Fibroblast of skin of abdomen (primary cell): Measurements from ENCODE around the gene EXTL1. TPM values are rescaled to one million over a fixed set of nuclear protein-coding genes. Genes with fewer than 3 reads are reported as not detected.
"Not testable (repeated sequence)": the region's sequence is repeated elsewhere in the genome, so short reads cannot be mapped to it uniquely, and the experiment has no call there.

Source experiments
- DNase-seq: peaks from one replicate; pipeline ENCODE4 v3.0.0-alpha.2; 2013
- polyA plus RNA-seq, 2 experiments: library from polyadenylated mRNA; unstranded; fragments of 120-200 nt; gene quantifications; one replicate each; pipeline ENCODE4 v1.2.1, GENCODE V29; 2013; ENCODE audit not compliant: insufficient read length in 2 of 2

Gene EXTL1, protein sequence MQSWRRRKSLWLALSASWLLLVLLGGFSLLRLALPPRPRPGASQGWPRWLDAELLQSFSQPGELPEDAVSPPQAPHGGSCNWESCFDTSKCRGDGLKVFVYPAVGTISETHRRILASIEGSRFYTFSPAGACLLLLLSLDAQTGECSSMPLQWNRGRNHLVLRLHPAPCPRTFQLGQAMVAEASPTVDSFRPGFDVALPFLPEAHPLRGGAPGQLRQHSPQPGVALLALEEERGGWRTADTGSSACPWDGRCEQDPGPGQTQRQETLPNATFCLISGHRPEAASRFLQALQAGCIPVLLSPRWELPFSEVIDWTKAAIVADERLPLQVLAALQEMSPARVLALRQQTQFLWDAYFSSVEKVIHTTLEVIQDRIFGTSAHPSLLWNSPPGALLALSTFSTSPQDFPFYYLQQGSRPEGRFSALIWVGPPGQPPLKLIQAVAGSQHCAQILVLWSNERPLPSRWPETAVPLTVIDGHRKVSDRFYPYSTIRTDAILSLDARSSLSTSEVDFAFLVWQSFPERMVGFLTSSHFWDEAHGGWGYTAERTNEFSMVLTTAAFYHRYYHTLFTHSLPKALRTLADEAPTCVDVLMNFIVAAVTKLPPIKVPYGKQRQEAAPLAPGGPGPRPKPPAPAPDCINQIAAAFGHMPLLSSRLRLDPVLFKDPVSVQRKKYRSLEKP
- 7.4 TPM for polyA plus RNA-seq (2013, experiment 1 of 2; ENCODE audit: insufficient read length)
- polyA plus RNA-seq (2013, experiment 2 of 2; ENCODE audit: insufficient read length) = 7.9 TPM

DNA sequence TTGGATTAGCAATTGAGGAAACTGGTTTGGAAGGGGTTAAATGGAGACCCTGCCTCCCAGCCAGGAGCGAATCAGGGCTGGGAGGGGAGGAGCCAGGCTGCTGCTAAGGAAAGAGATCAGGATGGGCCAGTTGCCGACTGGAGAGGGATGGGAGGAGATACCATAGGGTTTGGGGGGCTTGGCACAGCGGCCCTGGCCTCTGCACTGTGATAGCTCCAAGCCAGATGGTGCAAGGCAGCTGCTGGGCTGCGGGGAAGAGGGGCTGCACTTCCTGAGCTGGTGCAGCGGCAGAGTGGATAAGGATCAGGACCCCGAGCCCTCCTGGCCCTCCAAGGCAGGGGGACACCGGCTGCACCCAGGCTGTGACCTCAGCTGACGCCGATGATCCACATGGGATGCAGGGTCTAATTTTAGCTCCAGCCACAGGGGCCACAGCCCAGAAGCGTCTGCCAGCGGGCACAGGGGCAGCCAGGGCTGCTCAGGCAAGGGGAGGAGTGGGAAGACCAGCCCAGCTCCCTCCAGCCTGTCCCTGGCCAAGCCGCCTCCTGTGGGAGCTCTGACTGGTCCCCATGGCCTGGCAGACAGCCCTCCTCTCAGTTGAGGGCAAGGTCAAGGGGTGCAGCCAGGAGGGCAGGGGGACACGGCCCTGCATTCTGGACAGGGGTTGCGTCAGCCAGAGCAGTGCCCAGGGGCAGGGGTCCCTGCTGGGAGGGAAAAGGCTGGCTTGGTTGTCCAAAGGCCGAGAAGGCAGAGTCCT, at the start of gene EXTL1:
Gene EXTL1 (plus strand): TSS at position 129 of the 757 bp plus-strand sequence. CDS start 872 bp downstream, outside the sequence.
- peak; percentile 70 for DNase-seq

DNA sequence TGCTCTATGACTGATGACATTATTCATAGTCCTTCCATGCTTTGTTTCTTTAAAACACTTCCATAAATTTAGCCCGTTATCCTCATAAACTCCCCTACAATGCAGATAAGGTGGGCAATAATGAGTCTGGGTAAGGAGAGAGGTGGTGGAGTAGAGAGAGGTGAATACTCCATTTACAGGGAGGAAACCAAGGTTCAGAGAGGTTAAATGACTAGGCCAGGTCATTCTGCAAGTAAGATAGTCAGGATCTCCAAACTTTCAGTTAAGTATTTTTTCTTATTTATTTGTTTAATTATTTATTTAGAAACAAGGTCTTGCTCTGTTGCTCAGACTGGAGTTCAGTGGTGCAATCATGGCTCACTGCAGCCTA, 49.8 kb upstream of the EXTL1 start:
- no peak for DNase-seq

DNA sequence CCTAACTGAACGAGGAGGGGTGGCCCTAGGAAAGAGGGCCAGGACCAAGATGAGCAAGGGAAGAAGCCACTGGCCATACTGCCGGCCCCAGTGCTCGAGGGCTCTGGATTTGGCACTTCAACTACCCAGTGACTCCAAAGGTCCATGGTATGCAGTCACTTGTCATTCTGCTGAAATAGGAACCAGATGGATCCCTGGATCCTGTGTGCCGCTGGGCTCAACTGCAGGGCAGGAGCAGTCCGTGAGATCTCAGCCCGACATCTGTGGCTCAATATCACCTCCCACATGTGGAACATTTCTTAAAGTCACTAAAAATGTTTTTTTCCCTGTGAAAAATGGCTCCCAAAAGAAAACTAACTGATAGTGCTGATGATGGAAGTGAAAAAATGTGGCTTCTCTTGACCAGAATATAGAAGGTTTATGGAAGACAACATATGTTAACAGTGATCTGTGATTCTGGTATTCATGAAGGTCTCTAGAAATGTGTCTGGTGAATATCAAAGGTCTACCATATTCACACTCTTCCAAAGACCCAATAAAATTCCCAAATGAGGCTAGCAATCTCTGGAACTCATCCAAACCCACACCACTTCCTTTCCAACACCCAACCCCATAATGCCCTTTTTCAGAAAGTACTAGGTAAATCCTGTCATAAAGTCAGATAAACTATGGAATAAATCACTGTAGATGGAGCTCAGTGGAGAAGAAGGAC, 47.8 kb upstream of the EXTL1 start:
- peak; percentile 58 for DNase-seq

DNA sequence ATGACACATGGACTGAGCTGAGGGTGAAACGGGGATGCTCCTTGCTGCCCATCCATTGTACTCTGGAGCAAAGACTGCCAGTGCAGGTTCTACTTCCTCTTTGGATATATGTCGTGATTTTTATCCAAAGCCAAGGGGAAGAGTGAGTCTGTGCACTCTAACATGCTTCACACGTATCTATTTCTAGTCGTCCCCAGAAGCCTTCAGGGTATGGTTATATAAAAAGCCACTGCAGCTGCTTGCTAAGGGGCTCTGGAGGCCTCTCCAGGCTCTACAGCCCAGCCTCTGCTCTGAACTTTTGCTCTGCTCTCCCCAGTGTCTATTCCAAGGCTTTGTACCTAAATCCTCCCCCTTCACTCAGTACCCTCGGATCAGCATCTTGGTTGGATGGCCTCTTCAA, 43.8 kb upstream of the EXTL1 start:
- DNase-seq = no peak

DNA sequence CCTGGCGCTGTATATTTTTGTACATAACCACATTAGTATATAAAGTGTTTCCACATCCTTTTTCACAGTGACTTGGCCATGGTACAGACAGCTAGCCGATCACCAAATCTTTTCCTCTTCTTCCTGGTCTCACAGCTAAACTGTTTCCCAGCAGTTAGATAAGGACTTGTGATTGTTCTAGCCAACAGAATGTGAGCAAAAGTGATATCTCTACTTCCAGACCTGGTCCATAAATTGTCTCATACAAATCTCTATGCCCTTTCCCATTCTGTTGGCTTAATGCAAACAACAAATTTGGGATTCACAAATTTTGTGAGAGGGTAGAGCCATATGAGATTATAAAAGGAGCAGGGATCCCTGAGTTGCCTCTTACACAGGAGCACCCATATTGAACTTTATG, 43.2 kb upstream of the EXTL1 start:
- no peak for DNase-seq

DNA sequence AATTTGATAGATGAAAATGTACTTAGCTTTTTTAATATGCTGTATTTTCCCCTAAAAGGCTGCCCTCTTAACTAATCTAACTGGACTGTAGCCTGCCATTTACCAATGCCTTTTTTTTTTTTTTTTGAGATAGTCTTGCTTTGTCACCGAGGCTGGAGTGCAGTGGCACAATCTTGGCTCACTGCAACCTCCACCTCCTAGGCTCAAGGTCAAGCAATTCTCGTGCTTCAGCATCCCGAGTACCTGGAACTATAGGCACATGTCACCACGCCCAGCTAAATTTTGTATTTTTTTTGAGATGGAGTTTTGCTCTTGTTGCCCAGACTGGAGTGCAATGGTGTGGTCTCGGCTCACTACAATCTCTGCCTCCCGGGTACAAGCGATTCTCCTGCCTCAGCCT, 42.4 kb upstream of the EXTL1 start:
- no peak for DNase-seq

DNA sequence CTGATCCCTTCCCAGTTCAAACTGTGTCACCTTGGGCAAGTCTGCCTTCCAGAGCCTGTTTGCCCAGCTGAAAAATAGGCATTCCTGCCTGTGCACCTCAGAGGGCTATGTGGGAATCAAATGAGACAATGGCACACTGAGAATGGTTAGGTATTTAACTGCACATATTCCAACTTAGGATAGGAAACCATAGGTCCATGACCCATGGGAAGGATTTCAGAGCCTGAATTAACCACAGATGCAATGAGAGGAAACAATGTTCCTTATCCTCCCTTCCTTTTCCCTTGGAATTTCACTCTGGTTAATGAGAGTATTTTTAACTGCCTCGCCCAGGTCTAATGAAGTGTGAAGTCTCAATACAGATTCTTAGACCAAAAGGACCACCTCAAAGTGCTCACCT, 36.4 kb upstream of the EXTL1 start:
- no peak for DNase-seq

DNA sequence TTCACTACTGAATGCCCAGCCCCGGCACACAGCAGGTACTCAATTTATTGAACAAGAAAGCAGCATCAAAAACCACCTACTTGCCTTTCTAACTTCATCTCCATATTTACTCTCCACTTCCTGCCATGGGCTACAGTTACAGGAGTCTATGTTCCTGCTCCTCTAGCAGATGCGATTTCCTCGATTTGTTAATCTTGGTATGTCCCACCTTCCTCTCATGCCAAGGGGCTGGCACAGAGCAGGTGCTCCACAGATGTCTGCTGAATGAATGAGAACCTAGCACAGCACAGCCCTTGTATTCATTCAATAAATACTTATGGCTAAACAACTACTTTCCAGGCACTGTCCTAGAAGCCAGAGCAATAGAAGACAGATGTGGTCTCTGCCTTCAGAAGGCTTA, 35.9 kb upstream of the EXTL1 start:
- DNase-seq = no peak

DNA sequence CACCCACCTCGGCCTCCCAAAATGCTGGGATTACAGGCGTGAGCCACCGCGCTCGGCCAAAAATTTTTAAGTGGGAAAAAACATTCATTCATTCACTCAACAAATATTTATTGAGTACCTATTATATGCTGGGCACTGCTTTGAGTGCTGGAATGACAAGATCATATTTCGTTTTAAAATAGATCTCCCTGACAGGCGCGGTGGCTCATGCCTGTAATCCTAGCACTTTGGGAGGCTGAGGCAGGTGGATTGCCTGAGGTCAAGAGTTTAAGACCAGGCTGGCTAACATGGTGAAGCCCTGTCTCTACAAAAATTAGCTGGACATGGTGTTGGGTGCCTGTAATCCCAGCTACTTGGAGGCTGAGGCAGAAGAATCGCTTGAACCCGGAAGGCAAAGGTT, 34.8 kb upstream of the EXTL1 start:
- DNase-seq = not testable (repeated sequence)

DNA sequence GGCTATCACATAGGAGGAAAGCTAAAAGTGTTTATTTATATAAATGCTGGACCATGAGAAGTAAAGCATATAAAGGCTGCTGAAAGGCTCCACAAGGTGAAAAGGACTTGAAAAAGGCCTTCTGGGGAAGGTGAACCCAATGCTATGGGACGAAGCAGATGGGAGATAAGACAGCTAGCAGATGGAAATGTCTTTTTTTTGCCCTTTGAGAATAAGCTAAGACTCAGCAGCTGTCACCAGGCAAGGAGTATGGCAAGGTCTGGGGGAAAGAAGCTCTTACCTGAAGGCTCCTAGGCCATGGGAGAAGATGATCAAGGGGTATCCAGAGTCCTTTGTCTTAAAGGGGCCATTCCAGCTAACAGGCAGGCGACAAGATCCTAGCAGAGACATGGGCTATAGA, 33.6 kb upstream of the EXTL1 start:
- DNase-seq = no peak

DNA sequence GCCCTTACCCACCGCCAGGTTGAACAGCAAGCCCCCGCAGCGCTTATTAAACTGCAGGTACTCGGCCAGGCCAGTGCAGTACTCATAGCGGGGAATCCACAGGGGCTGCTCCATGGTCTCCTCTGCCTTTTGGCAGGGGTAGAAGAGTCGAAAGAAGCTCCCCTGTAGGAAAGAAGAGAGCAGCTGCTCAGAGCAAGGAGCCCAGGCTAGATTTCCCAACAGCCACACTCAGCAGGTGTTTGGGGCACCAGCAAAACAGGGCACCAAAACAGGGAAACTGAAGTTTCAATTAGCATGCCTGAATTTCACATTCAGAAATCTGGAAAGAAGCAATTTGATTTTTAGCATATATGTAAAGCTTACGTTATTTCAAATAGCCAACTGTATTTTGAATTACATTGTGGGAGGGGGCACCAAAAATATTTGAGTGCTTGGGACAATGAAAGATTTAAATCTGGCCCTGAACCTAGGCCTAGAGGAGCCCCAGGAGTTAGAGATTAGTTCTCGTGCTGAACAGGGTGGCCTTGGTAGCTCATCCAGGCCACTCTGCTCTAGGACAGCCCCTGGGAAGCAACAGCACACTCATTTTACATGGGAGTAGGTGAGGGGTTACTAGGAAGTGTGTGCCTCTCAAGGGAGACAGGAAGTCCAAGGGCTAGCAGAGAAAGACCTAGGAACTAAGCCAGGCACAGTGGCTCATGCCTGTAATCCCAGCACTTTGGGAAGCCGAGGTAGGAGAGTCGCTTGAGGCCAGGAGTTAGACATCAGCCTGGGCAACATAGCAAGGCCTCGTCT, 31.9 kb upstream of the EXTL1 start:
- DNase-seq = no peak

DNA sequence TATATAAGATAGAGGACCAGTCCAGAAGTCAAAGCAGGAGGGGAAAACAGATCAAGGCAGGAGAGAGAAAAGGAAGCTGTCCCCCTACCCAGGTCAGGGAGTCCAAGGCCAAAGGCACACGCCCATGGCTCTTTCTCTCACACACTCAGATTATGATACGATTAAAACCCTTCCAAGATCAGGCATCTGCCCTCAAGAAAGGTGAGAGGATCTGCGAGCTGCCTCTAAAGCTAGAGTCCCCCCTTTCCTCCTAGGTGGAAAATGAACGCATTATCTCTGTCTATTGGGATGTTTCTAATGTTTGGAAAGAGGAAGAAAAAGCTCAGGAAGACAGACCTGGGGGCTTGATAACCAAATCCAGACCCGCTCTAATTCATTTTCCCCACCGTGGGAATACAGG, 31.3 kb upstream of the EXTL1 start:
- no peak for DNase-seq

DNA sequence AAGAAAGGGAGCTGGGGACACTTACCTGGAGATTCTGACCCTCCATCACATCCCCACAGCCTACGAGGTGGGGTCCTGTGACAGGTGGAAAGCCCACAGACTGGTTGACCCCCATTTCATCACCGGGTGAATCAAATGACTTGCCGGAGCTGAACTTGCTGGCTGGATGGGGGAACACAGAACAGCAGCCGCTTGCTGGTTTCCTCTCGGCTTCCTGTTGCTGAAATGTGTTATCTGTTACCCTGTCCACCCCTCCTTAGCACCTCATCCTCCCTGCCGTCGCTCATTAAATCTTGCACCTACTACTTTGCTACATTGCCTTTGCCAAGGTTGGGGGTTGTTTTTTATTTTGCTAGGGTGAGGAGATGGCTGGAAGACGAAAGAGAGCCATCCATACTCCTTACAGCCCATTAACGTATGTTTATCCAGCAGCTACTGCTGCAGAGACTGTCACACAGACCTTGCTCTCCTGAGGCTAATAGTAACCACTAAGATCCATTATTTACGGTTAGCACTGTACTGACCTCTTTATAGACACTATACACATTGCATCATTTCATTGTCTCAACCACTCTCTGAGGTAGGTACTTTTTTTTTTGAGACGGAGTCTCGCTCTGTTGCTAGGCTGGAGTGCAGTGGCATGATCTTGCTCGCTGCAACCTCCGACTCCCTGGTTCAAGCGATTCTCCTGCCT, 30.7 kb upstream of the EXTL1 start:
- no peak for DNase-seq

DNA sequence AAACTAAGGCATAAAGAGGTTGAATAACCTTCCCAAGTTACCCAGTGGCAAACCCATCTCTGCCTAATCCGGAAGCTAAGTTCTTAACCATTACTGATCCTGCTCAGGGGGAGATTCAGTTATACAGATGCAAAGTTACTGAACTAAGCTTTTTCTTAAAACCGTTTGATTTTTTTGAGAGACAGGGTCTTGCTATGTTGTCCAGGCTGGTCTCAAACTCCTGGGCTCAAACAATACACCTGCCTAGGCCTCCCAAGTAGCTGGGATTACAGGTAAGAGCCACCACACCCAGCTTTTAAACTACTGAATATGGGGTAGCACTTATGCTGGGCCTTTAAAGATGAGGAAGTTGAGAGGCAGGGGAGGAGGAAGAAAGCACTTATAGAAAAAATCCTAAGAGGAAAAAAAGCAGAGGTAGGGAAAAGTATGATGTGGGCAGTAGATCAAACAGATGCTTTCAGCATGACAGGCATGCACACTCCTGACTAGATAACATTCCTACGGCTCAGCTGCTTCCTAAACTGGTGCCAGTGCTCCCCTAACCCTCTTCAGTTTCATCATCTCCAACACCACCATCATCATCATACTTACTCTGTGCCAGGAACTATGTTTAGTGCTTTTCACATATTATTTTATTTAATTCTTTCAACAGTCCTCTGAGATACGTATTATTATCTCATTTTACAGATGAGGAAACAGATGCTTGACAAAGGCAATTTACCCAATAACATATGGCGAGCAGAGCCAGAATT, 29.5 kb upstream of the EXTL1 start:
- DNase-seq = peak; percentile 58

DNA sequence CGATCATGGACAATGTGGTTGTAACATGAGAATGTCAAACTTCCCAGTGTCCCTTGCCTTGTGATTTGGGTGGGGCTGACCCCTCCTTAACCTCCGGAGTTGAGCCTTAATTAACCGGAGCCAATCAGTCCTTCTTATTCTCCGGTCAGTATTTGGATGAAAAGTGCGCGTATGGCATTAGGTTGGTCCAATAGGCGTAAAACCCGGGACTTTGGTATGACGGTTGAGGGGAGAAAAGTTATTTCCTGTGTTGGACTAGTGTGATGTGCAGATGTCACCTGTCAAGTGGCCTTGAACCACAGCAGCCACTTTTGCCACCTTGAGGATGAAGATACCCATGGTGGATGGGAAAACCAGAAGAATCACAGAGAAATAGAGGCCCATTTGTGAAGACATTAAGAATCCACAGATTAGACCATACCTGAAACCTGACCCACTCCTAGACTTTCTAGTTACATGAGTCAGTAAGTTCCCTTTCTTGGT, 28.8 kb upstream of the EXTL1 start:
- no peak for DNase-seq

DNA sequence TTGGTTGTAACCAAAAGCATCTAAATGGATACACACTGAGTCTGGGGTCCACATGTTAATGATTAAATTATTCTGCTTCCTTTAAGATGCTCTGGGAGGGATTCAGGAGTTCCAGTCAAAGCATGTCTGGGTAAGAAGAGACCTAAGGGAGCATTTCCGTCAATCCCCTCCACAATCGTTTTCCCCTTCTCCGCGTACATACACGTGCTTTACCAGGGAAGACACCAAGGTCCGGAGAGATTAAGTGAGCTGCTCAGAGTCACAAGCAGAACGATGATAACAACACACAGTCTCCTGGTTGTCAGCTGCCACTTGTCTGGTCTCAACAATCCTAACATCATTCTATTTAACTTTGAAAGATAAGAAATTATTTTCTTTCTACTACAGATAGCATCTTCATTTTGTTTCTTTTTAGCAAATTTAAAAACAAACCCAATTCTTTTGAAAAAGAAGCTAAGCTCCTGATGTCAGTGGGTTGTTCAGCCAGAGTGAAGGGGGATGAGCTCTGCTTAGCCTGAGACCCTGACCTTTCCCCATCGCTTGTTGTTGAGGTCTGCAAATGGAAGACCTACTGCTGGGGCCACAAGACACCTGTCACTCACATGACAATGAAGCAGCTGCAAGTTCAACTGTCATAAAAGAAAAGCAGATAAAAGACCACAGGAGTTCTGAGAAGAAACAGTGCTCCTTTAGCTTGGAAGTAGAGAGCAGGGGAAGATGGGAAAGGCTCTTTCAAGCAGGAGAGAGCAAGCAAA, 28.2 kb upstream of the EXTL1 start:
- DNase-seq = no peak

DNA sequence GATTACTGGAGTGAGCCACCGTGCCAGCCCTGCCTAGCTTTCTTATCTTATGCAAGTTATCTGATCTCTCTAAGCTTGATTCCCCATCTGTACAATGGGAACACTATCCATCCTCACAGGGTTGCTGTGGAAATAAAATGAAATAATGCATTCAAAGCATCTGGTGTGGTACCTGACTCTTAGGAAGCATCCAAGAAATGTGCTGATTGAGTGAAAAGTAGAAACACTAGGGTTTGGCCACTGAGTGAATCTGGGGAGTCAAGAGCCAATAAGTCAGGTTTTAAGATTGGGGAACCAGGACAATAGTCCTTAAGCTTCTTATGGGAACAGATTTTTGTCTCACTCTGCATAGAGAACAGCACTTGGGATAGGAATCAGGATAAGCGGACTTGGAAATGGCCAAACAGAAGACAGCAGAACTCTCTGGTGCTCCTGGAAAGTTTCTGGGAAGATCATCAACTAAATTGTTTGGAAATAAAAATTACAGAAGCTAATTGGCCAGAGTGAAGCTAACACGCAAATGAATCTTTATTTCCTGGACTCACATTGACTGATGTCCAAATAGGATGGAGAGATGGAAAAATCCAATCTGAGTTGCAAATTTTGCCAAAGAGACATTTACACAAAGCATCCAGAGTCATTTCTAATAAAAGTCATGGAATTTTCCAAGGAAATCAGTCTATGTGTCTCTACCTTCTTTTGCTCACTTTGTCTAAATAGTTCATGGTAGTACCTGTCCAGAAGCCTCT, 27.0 kb upstream of the EXTL1 start:
- DNase-seq = no peak

DNA sequence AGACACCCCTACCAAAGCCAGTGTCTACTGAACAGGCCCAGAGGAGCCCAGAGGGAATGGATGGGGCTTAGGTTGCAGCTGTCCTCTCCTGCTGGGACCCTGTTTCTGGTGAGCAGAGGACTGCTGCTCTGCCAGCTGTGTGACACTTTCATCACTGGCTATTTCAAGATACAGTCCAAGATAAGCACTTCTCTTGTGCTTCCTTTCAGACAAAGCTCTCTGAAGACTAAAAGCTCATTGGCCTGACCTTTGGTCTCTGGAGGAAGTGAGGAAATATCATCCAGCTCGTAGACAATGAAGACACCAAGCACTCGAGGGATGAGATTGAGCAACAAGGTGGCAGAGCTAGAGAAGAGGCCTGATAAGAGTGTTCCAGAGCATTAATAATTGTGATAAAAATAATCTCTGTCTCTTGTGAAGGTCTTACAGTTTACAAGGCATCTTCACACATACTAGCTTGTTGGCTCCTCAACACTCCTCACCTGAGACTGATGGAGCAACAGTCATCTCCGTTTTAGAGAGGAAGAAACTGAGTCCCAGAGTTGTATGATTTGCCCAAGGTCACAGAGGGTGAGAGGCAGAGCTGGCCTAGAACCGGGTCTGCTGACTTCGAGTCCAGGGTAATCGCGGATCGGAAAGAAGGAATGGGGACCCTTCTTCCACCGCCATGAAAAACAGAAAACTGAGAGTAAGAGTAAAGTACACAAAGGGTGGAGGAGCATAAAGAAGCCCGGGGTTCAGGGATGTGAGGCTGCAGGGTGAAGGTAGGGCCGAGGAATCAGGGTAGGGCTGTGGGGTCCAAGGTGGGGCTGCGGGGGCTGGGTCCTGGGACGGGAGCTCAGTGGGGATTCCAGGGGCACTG, 24.4 kb upstream of the EXTL1 start:
- peak; percentile 35 for DNase-seq
